HG03280 (cell line): ENCODE measurements around the gene TSPAN14.

ENCODE experiments used
- ATAC-seq: cut with Tn5 transposase; IDR thresholded peaks from one replicate; pipeline ENCODE4 v1.9.1; 2021; ENCODE audit warnings: mild to moderate bottlenecking, moderate library complexity; ENCODE audit not compliant: unreplicated experiment

The TSPAN14 gene

GRCh38 chr10:80580638-80581468 lies 126.7 kb downstream of the TSPAN14 start:
- no peak for ATAC-seq

GRCh38 chr10:80581469-80581835 lies 127.3 kb downstream of the TSPAN14 start:
- no peak for ATAC-seq

- ATAC-seq = no peak
Measured at GRCh38 chr10:80582286-80582960, 128.3 kb downstream of the TSPAN14 start.
